ENCODE results near the gene LIMK1. TPM values are rescaled to one million over a fixed set of nuclear protein-coding genes. Genes with fewer than 3 reads are reported as not detected.

LIMK1 gene
- total and polyA plus RNA-seq, 2 of the 4 experiments (the other 2 are of a cell fraction) = 25.8 to 48.0 TPM

- H3K56ac ChIP-seq (ENCODE audit: extremely low read depth, insufficient read depth, low read length) = no peak overlapping the region
- in situ Hi-C loops (cut with MboI; ENCODE audit: low sequenced_read_pairs) = no loop called here
- H2BK5ac ChIP-seq (ENCODE audit: low read depth, low read length, poor library complexity, severe bottlenecking) = no peak overlapping the region
- H3K4me1 ChIP-seq (ENCODE audit: control insufficient read depth, insufficient read depth, low read length) = no peaks in the 10 kb centered on the region
- H3K79me1 ChIP-seq (ENCODE audit: low read depth in 1 of 2, low read length in 2 of 2) = no peaks in the 10 kb centered on the region
- ATAC-seq (ENCODE audit: low read depth) = no peak
- no peaks in the 10 kb centered on the region for H3K9me3 ChIP-seq (ENCODE audit: control insufficient read depth, insufficient read depth, low read length)
- H3K27ac ChIP-seq (ENCODE audit: insufficient read depth, low read length) = no peak overlapping the region
- no peak overlapping the region for H3K14ac ChIP-seq (replicated peaks; ENCODE audit: low read depth, low read length)
- no peak overlapping the region for H3K18ac ChIP-seq (ENCODE audit: low read depth, low read length)
- no peak overlapping the region for H3K4me2 ChIP-seq (ENCODE audit: low read depth, low read length)
- no peaks in the 10 kb centered on the region for H4K20me1 ChIP-seq (ENCODE audit: insufficient read depth, low read length)
- H2AK5ac ChIP-seq (ENCODE audit: low read depth, low read length) = no peak overlapping the region
- H4K5ac ChIP-seq (ENCODE audit: low read depth, low read length) = no peak overlapping the region
- no peak overlapping the region for H3K23ac ChIP-seq (ENCODE audit: low read depth, low read length)
- intact Hi-C loops (cut with micrococcal nuclease) = no loop called here
- no peaks in the 10 kb centered on the region for H3K36me3 ChIP-seq (ENCODE audit: control insufficient read depth, insufficient read depth, low read length)
- CTCF ChIA-PET = no interaction called here
- no peaks in the 10 kb centered on the region for H3K27me3 ChIP-seq (ENCODE audit: control insufficient read depth, insufficient read depth, low read length)
- no peak overlapping the region for H4K91ac ChIP-seq (ENCODE audit: insufficient read depth, low read depth, low read length)
- H3K4me3 ChIP-seq (ENCODE audit: insufficient read depth, low read depth, low read length) = no peak overlapping the region
- H3K4ac ChIP-seq (ENCODE audit: low read depth, low read length) = no peak overlapping the region
- no peak overlapping the region for H2BK15ac ChIP-seq (ENCODE audit: low read depth, low read length)
- H2BK20ac ChIP-seq (ENCODE audit: low read depth, low read length) = no peak overlapping the region
- 0 out of 2 replicates have a peak, but pooled peaks cover 2% of the 10 kb centered on the region for H3K9me1 ChIP-seq (ENCODE audit: insufficient read depth, low read length)
- H2BK120ac ChIP-seq (ENCODE audit: low read depth, low read length) = no peak overlapping the region
- no peak overlapping the region for H4K8ac ChIP-seq (ENCODE audit: low read depth in 2 of 2, low read length in 2 of 2)
- dilution Hi-C loops (cut with HindIII; ENCODE audit: low sequenced_read_pairs, unreplicated experiment) = no loop called here
- POLR2A ChIA-PET (ENCODE audit: unreplicated experiment) = no interaction called here
- H3K9ac ChIP-seq (ENCODE audit: low read depth, low read length) = no peak overlapping the region
- TF ChIP-seq RCOR1 (IDR thresholded peaks at IDR 0.05; ENCODE audit: insufficient replicate concordance, low read length) (no peak), MAFK (IDR thresholded peaks at IDR 0.05; ENCODE audit: low read depth, low read length) (no peak), FOS (IDR thresholded peaks at IDR 0.05; ENCODE audit: low read depth, low read length) (no peak), NFE2L2 (IDR thresholded peaks at IDR 0.05; ENCODE audit: low read depth, low read length) (no peak)
- no peak for DNase-seq
- no CpG with 5 or more reads among the region's 9 CpGs for WGBS, 2 experiments (ENCODE audit: extremely low coverage in 2 of 2, insufficient read length in 1 of 2)
- no peak overlapping the region for H2AK9ac ChIP-seq (replicated peaks; ENCODE audit: low read depth, low read length, poor library complexity)
- no peak overlapping the region for H2AFZ ChIP-seq (replicated peaks; ENCODE audit: low read length, poor library complexity)
- no TSS peak for BruUV-seq (replicated peaks)
Measured at GRCh38 chr7:74157605-74158004, 74.0 kb downstream of the LIMK1 start.

All from IMR-90 (cell line).